Left lung (tissue), 10 donors: Measurements from ENCODE around the gene PDCD2L. TPM values are rescaled to one million over a fixed set of nuclear protein-coding genes. Genes with fewer than 3 reads are reported as not detected.
"Not testable (repeated sequence)": the region's sequence is repeated elsewhere in the genome, so short reads cannot be mapped to it uniquely, and the experiment has no call there.

ENCODE experiments used
- ATAC-seq: fragments of 200-7000 bp; cut with Tn5 transposase; one replicate; pipeline ENCODE4 v1.9.1; 2020; ENCODE audit warnings: moderate library complexity
- DNase-seq, 4 donors: peaks; one replicate each; pipeline ENCODE4 v3.0.0-alpha.2; 2013 to 2020
- H3K27ac ChIP-seq, 2 donors: fragments of 200-600 bp; sonication (generic) in 1 of 2; one replicate each; pipeline versions ENCODE4 v1.5.0 to v1.8.0; 2020 to 2021
- H3K27me3 ChIP-seq, 2 donors: fragments of 200-600 bp; sonication (generic) in 1 of 2; one replicate each; pipeline versions ENCODE4 v1.5.0 to v1.8.0; 2020 to 2021
- H3K36me3 ChIP-seq, 2 donors: fragments of 200-600 bp; sonication (generic) in 1 of 2; one replicate each; pipeline versions ENCODE4 v1.5.0 to v1.8.0; 2020 to 2021
- H3K4me1 ChIP-seq, 2 donors: fragments of 200-600 bp; one replicate each; pipeline ENCODE4 v1.8.0; 2021
- H3K4me3 ChIP-seq, 2 donors: fragments of 200-600 bp; sonication (generic) in 1 of 2; one replicate each; pipeline versions ENCODE4 v1.5.0 to v1.8.0; 2020 to 2021; ENCODE audit warnings: mild to moderate bottlenecking in 1 of 2
- H3K9me3 ChIP-seq, 2 donors: fragments of 200-600 bp; sonication (generic) in 1 of 2; one replicate each; pipeline versions ENCODE4 v1.5.0 to v1.8.0; 2020 to 2021
- intact Hi-C, 2 donors: fragments of 100-400 bp; cut with DNase I; formaldehyde crosslinking; loops; one replicate each; pipeline versions ENCODE4 v1.11.2 to v1.14.2; 2022
- polyA plus RNA-seq, 6 donors: library from polyadenylated mRNA; unstranded; fragments of 120-200 nt; gene quantifications; one replicate each; pipeline ENCODE4 v1.2.1, GENCODE V29; 2013; ENCODE audit not compliant: insufficient read length in 6 of 6
- total RNA-seq, 2 donors: library from RNA; stranded (reverse); fragmentation: NEBNext Ultra II Directional; extraction: Animal tissue kit (Norgen Biotek cat#: 25700); gene quantifications; one replicate each; pipeline ENCODE4 v1.2.1, GENCODE V29; 2021
- TF ChIP-seq, protein P1 (sequence below), 2 donors: fragments of 200-600 bp; sonication (generic) in 1 of 2; IDR thresholded peaks; one replicate each; pipeline versions ENCODE4 v1.5.0 to v1.8.0; 2021; ENCODE audit warnings: antibody characterized with exemption in 2 of 2
- donor health status: DM: no; HTN: yes; CAD: no.
- donor health status: DM: no; HTN: no; CAD: no.

PDCD2L gene
- total and polyA plus RNA-seq, 8 donors, result 5.0 to 14.7 (median 12.0) TPM

DNA sequence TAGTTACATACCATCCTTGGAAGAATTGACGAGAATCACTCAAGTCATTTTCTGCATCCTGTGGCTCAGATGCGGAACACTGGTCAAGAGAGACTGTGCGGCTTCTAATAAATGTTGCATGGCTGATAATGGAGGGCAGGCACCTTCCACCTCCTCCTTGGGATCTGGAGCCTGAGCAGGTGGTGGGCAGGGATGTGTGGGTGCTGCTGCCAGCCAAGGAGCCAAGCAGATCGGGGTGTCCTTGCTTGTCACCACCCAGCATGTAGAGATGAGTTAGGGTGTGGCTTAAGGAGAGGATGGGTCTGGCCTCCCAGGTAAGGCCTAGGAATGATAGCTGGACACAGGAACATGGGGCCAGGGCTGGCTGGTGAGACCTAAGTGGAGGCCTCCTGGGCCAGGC lies 21.7 kb upstream of the PDCD2L start:
- Histone ChIP-seq H3K36me3 (peaks cover 0 to 98% of the 10 kb centered on the region in 2 donors), H3K4me3 (no peak overlapping the region), H3K27ac (no peak overlapping the region), H3K9me3 (no peaks in the 10 kb centered on the region), H3K4me1 (no peaks in the 10 kb centered on the region), H3K27me3 (no peaks in the 10 kb centered on the region)
- TF ChIP-seq, protein P1, sequence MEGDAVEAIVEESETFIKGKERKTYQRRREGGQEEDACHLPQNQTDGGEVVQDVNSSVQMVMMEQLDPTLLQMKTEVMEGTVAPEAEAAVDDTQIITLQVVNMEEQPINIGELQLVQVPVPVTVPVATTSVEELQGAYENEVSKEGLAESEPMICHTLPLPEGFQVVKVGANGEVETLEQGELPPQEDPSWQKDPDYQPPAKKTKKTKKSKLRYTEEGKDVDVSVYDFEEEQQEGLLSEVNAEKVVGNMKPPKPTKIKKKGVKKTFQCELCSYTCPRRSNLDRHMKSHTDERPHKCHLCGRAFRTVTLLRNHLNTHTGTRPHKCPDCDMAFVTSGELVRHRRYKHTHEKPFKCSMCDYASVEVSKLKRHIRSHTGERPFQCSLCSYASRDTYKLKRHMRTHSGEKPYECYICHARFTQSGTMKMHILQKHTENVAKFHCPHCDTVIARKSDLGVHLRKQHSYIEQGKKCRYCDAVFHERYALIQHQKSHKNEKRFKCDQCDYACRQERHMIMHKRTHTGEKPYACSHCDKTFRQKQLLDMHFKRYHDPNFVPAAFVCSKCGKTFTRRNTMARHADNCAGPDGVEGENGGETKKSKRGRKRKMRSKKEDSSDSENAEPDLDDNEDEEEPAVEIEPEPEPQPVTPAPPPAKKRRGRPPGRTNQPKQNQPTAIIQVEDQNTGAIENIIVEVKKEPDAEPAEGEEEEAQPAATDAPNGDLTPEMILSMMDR (IDR thresholded peaks at IDR 0.05), result no peak
- intact Hi-C loops, result no loop called here
- ATAC-seq, result no peak
- DNase-seq, result no peak

DNA sequence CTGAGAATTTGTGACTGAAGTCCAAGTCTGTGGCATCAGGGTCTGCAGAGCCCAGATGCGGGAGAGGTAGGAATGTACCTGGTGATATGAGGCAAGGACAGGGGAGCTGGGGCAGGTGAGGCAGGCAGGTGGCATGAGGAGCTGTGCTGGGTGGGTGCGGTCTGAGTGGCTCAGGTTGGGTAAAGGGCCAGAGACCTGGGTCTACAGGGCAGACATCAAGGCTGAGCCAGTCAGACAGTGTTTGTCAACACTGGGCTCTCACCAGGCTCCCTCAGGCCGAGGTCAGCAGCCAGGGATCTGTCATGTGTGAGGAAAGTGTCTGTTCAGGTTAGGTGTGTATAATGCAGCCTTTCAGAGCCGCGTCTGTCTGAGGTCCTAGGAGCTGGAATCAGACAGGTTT lies 20.6 kb upstream of the PDCD2L start:
- Histone ChIP-seq H3K4me3 (no peak overlapping the region), H3K9me3 (no peaks in the 10 kb centered on the region), H3K27ac (no peak overlapping the region), H3K4me1 (no peaks in the 10 kb centered on the region), H3K36me3 (peaks cover 0 to 98% of the 10 kb centered on the region in 2 donors), H3K27me3 (no peaks in the 10 kb centered on the region)
- TF ChIP-seq, protein P1 (IDR thresholded peaks at IDR 0.05), result no peak
- ATAC-seq, result no peak
- no peak for DNase-seq
- intact Hi-C loops, result no loop called here

DNA sequence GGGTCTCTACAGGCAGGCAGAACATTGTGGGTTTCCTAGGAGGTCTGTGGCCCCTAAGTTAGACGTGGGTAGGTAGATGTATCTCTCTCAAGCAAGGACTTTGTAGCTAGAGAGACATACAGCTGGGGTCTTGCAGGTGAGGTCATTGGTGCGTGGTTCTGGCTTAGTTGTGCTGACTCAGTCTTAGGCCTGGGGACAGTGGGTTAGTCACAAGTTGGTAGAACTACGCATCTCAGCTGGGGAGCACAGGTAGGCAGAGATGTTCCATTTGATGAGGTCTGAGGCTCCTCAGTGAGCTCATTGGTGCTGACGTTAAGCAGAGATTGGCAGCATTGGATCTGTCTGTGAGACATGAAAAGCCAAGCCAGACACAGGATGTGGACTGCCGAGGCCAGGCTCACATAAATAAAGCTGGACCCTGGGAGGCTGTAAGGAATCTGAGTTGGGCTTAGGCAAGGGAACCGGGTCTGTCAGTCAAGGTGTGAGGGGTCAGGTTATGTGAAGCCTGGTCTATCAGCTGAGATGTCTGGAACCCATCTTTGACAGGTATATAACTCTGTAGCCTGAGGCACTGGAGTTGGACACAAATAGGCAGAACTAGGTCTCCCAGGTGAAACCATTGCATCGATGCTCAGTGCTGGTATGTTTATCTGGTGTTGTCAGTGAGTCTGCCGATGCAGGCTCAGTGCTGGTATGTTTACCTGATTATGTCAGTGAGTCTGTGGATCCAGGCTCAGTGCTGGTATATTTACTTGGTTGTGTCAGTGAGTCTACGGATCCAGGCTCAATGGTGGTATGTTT lies 17.4 kb upstream of the PDCD2L start:
- Histone ChIP-seq H3K27ac (no peak overlapping the region), H3K36me3 (peaks cover 0 to 98% of the 10 kb centered on the region in 2 donors), H3K4me1 (no peaks in the 10 kb centered on the region), H3K4me3 (no peak overlapping the region), H3K9me3 (no peaks in the 10 kb centered on the region), H3K27me3 (no peaks in the 10 kb centered on the region)
- intact Hi-C loops, result no loop called here
- DNase-seq, result no peak
- TF ChIP-seq, protein P1 (IDR thresholded peaks at IDR 0.05), result no peak
- no peak for ATAC-seq

DNA sequence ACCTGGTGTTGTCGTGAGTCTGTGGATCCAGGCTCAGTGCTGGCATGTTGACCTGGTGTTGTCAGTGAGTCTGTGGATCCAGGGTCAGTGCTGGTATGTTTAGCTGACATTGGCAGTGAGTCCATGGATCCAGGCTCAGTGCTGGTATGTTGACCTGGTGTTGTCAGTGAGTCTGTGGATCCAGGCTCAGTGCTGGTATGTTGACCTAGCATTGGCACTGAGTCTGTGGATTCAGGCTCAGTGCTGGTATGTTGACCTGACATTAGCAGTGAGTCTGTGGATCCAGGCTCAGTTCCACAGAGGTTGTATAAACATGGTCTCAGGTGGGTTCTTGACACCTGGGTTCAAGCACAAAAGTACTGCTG lies 16.8 kb upstream of the PDCD2L start:
- ATAC-seq (no peak), DNase-seq (no peak)
- H3K4me1 ChIP-seq, result no peaks in the 10 kb centered on the region
- intact Hi-C loops, result no loop called here
- no peak overlapping the region for H3K27ac ChIP-seq
- H3K9me3 ChIP-seq, result no peaks in the 10 kb centered on the region
- peaks cover 0 to 98% of the 10 kb centered on the region in 2 donors for H3K36me3 ChIP-seq
- no peak overlapping the region for H3K4me3 ChIP-seq
- TF ChIP-seq, protein P1 (IDR thresholded peaks at IDR 0.05), result no peak
- H3K27me3 ChIP-seq, result no peaks in the 10 kb centered on the region

DNA sequence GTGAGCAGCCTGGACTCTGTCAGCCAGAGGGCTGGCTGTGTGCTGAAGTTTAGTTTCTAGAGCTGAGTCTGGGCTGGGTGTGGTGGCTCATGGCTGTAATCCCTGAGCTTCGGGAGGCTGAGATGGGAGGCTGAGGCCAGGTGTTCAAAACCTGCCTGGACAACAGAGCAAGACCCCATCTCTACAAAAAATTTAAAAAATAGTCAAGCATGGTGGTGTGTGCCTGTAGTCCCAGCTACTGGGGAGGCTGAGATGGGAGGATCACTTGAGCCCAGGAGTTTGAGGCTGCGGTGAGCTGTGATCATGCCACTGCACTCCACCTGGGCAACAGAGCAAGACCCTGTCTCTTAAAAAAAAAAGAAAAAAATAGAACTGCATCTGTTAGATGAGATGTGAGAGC lies 15.5 kb upstream of the PDCD2L start:
- not testable (repeated sequence) for ATAC-seq, DNase-seq

DNA sequence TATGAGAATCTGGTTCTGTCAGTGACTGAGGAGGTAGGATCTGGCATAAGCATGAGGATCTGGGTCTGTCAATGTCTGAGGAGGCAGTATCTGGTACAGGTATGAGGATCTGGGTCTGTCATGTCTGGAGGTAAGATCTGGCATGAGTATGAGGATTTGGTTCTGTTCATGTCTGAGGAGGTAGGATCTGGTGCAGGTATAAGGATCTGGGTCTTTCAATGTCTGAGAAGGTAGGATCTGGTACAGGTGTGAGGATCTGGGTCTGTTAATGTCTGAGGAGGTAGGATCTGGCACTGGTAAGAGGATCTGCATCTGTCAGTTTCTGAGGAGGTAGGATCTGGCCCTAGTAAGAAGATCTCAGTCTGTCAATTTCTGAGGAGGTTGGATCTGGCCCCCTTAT lies 12.4 kb upstream of the PDCD2L start:
- H3K27ac ChIP-seq, result no peak overlapping the region
- H3K27me3 ChIP-seq, result no peaks in the 10 kb centered on the region
- no peak overlapping the region for H3K4me3 ChIP-seq
- no peak for ATAC-seq
- H3K9me3 ChIP-seq, result no peaks in the 10 kb centered on the region
- peaks cover 0 to 100% of the 10 kb centered on the region in 2 donors for H3K36me3 ChIP-seq
- no peak for DNase-seq
- TF ChIP-seq, protein P1 (IDR thresholded peaks at IDR 0.05), result no peak
- no peaks in the 10 kb centered on the region for H3K4me1 ChIP-seq
- intact Hi-C loops, result no loop called here

More for the DNA sequence above, 15.5 kb upstream of the PDCD2L start:
- H3K4me3 ChIP-seq, H3K27ac ChIP-seq, H3K9me3 ChIP-seq, H3K27me3 ChIP-seq, intact Hi-C loops, H3K4me1 ChIP-seq: not testable (repeated sequence)
- H3K36me3 ChIP-seq, result peaks cover 0 to 98% of the 10 kb centered on the region in 2 donors
